ENCODE results near the gene SKIC3.
A peak's percentile ranks its signal among the peaks of the same experiment; 100 is the strongest.

Gene SKIC3

DNA sequence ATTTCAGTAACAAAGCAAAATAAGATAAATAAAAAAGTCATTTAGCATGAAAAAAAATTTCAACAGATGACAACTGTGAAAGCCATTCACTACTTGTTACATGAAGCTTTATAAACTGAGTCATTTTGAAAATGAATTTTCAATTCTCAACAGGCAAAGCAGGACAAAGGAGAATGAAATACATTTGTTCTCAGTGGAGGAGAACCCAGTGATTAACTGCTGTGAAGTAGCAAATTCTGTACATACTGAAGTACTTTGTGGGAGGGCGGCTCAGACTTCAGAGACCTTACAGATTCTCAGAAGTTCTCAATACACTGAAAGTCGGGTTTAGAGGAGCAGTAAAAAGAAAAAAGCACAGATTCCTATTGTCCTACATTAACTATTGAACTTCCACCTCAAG lies 21.7 kb downstream of the SKIC3 start:
- DNase-seq (ENCODE audit: low read depth), result no peak

DNA sequence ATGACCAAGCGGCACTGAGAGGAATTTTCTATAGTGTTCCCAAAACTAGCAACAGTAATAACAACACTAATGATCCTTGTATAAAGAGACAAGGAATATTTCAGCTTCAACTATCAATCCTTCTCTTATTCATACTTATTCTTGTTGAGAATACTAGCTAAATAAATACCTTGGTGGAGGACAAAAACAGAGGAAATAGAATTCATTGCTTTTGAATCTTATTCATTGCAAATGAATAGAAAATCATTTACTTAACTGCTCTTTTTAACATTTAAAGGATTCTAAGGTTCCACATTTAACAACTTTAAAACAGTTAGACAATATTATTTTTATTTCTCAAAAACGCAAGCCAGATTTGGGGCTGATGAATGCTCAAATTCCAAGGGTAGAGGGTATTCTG lies 22.4 kb downstream of the SKIC3 start:
- DNase-seq (ENCODE audit: low read depth), result no peak
- TF ChIP-seq, protein P1, sequence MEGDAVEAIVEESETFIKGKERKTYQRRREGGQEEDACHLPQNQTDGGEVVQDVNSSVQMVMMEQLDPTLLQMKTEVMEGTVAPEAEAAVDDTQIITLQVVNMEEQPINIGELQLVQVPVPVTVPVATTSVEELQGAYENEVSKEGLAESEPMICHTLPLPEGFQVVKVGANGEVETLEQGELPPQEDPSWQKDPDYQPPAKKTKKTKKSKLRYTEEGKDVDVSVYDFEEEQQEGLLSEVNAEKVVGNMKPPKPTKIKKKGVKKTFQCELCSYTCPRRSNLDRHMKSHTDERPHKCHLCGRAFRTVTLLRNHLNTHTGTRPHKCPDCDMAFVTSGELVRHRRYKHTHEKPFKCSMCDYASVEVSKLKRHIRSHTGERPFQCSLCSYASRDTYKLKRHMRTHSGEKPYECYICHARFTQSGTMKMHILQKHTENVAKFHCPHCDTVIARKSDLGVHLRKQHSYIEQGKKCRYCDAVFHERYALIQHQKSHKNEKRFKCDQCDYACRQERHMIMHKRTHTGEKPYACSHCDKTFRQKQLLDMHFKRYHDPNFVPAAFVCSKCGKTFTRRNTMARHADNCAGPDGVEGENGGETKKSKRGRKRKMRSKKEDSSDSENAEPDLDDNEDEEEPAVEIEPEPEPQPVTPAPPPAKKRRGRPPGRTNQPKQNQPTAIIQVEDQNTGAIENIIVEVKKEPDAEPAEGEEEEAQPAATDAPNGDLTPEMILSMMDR (conservative IDR thresholded peaks at IDR 0.05; ENCODE audit: control insufficient read depth, insufficient read depth, low read depth, low read length), result no peak
- H3K4me3 ChIP-seq (ENCODE audit: control insufficient read depth, low read depth, low read length), result no peak overlapping the region

More for the DNA sequence above, 21.7 kb downstream of the SKIC3 start:
- TF ChIP-seq, protein P1 (conservative IDR thresholded peaks at IDR 0.05; ENCODE audit: control insufficient read depth, insufficient read depth, low read depth, low read length), result no peak
- no peak overlapping the region for H3K4me3 ChIP-seq (ENCODE audit: control insufficient read depth, low read depth, low read length)

DNA sequence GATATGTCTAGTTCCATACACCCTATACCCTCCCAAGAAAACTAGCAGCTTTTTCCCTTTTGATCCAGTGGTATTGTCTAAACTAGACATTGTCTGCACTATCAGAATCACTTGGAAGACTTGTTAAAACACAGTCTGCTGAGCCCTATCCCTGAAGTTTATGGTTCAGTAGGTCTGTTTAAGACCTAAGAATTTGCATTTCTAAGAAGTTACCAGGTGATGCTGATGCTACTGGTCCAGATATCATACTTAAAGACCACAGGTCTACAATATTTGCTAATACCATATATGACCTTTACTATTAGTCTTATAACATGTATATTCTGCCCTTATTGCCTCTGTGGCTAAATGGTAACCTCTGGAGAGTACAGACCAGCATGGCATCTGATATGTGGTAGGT lies 23.3 kb downstream of the SKIC3 start:
- TF ChIP-seq, protein P1 (conservative IDR thresholded peaks at IDR 0.05; ENCODE audit: control insufficient read depth, insufficient read depth, low read depth, low read length), result no peak
- H3K4me3 ChIP-seq (ENCODE audit: control insufficient read depth, low read depth, low read length), result no peak overlapping the region
- no peak for DNase-seq (ENCODE audit: low read depth)

DNA sequence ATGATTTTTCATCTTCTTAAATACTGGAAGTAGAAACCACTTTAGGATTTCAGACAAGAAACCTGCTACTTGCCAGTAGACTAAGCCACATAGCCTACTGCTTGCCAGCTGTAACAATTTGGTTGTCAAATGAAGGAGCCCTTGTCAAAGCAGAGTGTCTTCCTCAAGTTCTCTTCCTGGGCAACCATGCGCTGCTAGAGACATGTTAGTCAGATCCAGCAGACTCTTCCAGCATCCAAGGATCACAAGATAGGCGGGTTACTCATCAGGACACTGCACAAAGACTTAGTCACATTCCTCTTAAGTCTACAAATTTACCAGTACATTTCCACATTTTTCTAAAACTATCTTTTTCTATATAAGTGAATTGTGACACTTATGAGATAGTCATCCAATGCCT lies 24.4 kb downstream of the SKIC3 start:
- TF ChIP-seq, protein P1 (conservative IDR thresholded peaks at IDR 0.05; ENCODE audit: control insufficient read depth, insufficient read depth, low read depth, low read length), result no peak
- DNase-seq (ENCODE audit: low read depth), result peak; percentile 97
- no peak overlapping the region for H3K4me3 ChIP-seq (ENCODE audit: control insufficient read depth, low read depth, low read length)

DNA sequence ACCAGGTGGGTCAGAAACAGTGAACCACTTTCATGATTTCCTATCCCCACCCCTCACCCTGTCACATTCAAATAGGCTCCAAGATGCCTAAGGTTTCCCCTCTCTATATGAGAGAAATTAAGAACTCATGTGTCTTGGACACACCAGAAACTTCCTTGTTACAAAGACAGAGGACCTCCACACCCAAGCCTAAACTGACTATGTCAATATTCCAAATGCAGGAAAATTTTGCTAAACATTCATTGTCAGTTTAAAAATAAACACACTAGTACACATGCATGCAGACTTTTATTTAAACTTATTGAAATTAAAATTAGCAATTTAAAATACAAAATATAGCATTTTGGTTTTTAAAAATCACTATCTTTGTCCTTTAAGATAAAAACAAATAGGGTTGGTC lies 26.2 kb downstream of the SKIC3 start:
- TF ChIP-seq, protein P1 (conservative IDR thresholded peaks at IDR 0.05; ENCODE audit: control insufficient read depth, insufficient read depth, low read depth, low read length), result no peak
- no peak for DNase-seq (ENCODE audit: low read depth)
- no peak overlapping the region for H3K4me3 ChIP-seq (ENCODE audit: control insufficient read depth, low read depth, low read length)

DNA sequence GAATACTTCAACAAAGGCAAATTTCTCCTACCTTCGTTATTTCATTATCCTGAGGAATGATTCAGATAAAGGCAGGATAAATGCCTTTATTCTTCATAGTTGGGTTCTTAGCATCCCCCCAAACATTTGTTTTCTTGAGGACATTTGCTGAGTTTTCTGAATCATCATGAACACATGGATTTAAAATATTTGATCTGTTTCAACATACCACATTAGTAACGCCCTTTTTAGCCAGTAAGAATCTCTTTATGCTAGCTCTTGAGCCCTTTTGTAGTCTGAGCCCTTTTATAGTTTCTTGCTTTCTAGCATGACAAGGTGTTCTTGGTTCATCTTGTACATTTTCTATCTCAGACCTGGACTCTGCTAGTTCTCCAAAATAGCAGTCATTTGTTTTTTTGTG lies 27.9 kb downstream of the SKIC3 start:
- H3K4me3 ChIP-seq (ENCODE audit: control insufficient read depth, low read depth, low read length), result no peak overlapping the region
- peak; percentile 45 for DNase-seq (ENCODE audit: low read depth)
- TF ChIP-seq, protein P1 (conservative IDR thresholded peaks at IDR 0.05; ENCODE audit: control insufficient read depth, insufficient read depth, low read depth, low read length), result no peak

DNA sequence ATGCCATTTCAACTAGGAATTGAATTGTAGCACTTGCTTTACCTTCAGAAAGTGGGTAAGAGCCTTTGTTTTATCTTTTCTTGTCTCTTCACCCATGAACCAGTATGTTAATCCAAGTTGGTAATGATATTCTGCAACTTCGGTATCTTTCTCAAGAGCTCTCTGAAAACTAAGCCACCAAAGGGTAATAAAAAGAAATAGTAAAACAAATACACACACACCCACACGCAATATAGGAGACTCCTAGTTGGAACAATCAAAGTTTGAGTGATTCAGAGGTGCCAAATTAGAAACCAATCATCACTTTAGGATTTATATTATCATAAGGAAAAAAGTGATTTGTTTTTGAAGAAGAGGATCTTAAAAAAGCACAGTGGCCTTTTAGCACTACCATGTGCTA lies 30.4 kb downstream of the SKIC3 start:
- no peak overlapping the region for H3K4me3 ChIP-seq (ENCODE audit: control insufficient read depth, low read depth, low read length)
- TF ChIP-seq, protein P1 (conservative IDR thresholded peaks at IDR 0.05; ENCODE audit: control insufficient read depth, insufficient read depth, low read depth, low read length), result no peak
- no peak for DNase-seq (ENCODE audit: low read depth)
